Heart right ventricle (tissue), 16 donors: ENCODE results near the gene TEX26. TPM values are rescaled to one million over a fixed set of nuclear protein-coding genes. Genes with fewer than 3 reads are reported as not detected.
A peak's percentile ranks its signal among the peaks of the same experiment; 100 is the strongest.

Source experiments
- ATAC-seq, 8 donors: fragments of 200-7000 bp; cut with Tn5 transposase; one replicate each; pipeline ENCODE4 v1.9.1; 2020; ENCODE audit warnings: mild to moderate bottlenecking in 8 of 8, moderate library complexity in 8 of 8, moderate number of reproducible peaks in 1 of 8
- DNase-seq, 2 donors: peaks; one replicate each; pipeline ENCODE4 v3.0.0-alpha.2; 2020
- H3K27ac ChIP-seq, 10 donors: fragments of 200-600 bp; sonication (generic) in 2 of 10; one replicate each; pipeline versions ENCODE4 v1.5.0 to v1.8.0; 2020 to 2022; ENCODE audit warnings: mild to moderate bottlenecking in 3 of 10
- H3K27me3 ChIP-seq, 7 donors: fragments of 200-600 bp; one replicate each; pipeline ENCODE4 v1.8.0; 2021 to 2022; ENCODE audit warnings: mild to moderate bottlenecking in 2 of 7
- H3K36me3 ChIP-seq, 9 donors: fragments of 200-600 bp; sonication (generic) in 1 of 9; one replicate each; pipeline versions ENCODE4 v1.5.0 to v1.8.0; 2020 to 2022; ENCODE audit warnings: mild to moderate bottlenecking in 2 of 9
- H3K4me1 ChIP-seq, 9 donors: fragments of 200-600 bp; sonication (generic) in 1 of 9; one replicate each; pipeline versions ENCODE4 v1.5.0 to v1.8.0; 2020 to 2022; ENCODE audit warnings: mild to moderate bottlenecking in 4 of 9
- H3K4me3 ChIP-seq, 10 donors: fragments of 200-600 bp; sonication (generic) in 2 of 10; one replicate each; pipeline versions ENCODE4 v1.5.0 to v1.8.0; 2020 to 2022; ENCODE audit warnings: mild to moderate bottlenecking in 7 of 10, moderate library complexity in 2 of 10
- H3K9me3 ChIP-seq, 11 donors: fragments of 200-600 bp in 10 of 11; sonication (generic) in 2 of 11; one replicate each; pipeline versions ENCODE4 v1.5.0 to v1.8.0; 2013 to 2022; ENCODE audit warnings: mild to moderate bottlenecking in 2 of 11, control low read depth in 1 of 11, moderate library complexity in 1 of 11
- WGBS, 2 donors: extraction: QIAGEN DNeasy Blood & Tissue Kit; methylation state at CpG; one replicate each; pipeline ENCODE4 v1.1.7; 2013; ENCODE audit warnings: inconsistent platforms in 1 of 2; 5-methylcytosine and 5-hydroxymethylcytosine counted together
- intact Hi-C, 10 donors: fragments of 100-400 bp; cut with DNase I; formaldehyde crosslinking; loops; one replicate each; pipeline versions ENCODE4 v1.11.1 to v1.14.2; 2022
- polyA plus RNA-seq, 2 donors: library from polyadenylated mRNA; stranded (reverse); fragments of 200-250 nt; gene quantifications; one replicate each; pipeline ENCODE4 v1.2.3, GENCODE V29; 2013
- total RNA-seq, 10 donors: library from RNA; stranded (reverse); fragmentation: NEBNext Ultra II Directional in 3 of 10; extraction: Animal tissue kit (Norgen Biotek cat#: 25700) in 3 of 10; gene quantifications; one replicate each; pipeline versions ENCODE4 v1.2.1 to v1.2.4, GENCODE V29; 2021 to 2023
- TF ChIP-seq, protein P1 (sequence below), 9 donors: fragments of 200-600 bp; sonication (generic) in 2 of 9; IDR thresholded peaks; one replicate each; pipeline versions ENCODE4 v1.5.0 to v1.8.0; 2021 to 2022; ENCODE audit warnings: antibody characterized with exemption in 9 of 9, mild to moderate bottlenecking in 5 of 9, moderate library complexity in 1 of 9
- donor health status: Arrhythmogenic right ventricular cardiomyopathy.
- donor health status: ischemic (EF 13 %, LVEDD 7.1; RV severe dilation, severe dysfunction).
- donor health status: healthy with polysubstance abuse.
- donor health status: DM: no; HTN: yes; CAD: no.
- donor health status: DM: no; HTN: no; CAD: no.
- donor health status: ischemic (EF 25% LVEDD 6.9; RV normal size, moderate dysfunction).
- donor health status: ischemic (EF 25% LVEDD 5.7; RV mildly dilated, moderate dysfunction).
- donor health status: healthy.
- donor health status: DM: yes; HTN: yes; CAD: no.
- donor health status: Ischemic cardiomyopathy.
- donor health status: ischemic (EF 35%, LVEDD 5.7; RV mildly dilated, moderate dysfunction).
- donor health status: nonischemic (EF 11% LVEDD 7.7; RV severe dilation, severe dysfunction).
- donor health status: DM: yes; HTN: yes; CAD: no.
- donor health status: PGD.
- donor health status: ischemic (EF 29% LVEDD 5.4; RV normal size, mild dysfunction).
- donor health status: nonischemic (EF 23%, LVEDD 6.1; RV moderate dilation, normal function).

Gene TEX26
- total and polyA plus RNA-seq, 12 donors = not detected

DNA sequence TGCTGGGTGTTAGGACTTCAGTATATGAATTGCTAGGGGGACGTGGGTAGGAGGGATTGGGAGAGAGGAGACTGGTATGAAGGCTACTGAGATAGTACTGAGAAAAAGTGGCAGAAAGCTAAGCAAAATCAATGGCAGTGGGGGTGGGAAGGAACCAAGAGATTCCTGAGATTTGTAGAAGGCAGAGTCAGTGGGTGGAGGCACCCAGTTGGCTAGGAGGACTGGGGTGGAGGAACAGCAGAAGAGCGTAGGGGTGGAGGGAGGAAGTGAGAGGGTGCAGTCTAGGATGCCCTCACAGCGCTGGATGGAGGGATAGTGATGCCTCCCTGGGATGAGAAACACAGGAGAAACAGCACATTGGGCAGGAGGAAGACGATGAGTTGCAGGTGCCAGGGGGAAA, 32.0 kb upstream of the TEX26 start:
- H3K36me3 ChIP-seq = no peaks in the 10 kb centered on the region
- intact Hi-C loops = no loop called here
- H3K9me3 ChIP-seq = no peaks in the 10 kb centered on the region
- H3K4me3 ChIP-seq = no peak overlapping the region
- TF ChIP-seq, protein P1, sequence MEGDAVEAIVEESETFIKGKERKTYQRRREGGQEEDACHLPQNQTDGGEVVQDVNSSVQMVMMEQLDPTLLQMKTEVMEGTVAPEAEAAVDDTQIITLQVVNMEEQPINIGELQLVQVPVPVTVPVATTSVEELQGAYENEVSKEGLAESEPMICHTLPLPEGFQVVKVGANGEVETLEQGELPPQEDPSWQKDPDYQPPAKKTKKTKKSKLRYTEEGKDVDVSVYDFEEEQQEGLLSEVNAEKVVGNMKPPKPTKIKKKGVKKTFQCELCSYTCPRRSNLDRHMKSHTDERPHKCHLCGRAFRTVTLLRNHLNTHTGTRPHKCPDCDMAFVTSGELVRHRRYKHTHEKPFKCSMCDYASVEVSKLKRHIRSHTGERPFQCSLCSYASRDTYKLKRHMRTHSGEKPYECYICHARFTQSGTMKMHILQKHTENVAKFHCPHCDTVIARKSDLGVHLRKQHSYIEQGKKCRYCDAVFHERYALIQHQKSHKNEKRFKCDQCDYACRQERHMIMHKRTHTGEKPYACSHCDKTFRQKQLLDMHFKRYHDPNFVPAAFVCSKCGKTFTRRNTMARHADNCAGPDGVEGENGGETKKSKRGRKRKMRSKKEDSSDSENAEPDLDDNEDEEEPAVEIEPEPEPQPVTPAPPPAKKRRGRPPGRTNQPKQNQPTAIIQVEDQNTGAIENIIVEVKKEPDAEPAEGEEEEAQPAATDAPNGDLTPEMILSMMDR (IDR thresholded peaks at IDR 0.05) = no peak
- H3K27me3 ChIP-seq = peaks cover 0 to 30% (median 4%) of the 10 kb centered on the region in 7 donors
- H3K4me1 ChIP-seq = peaks cover 0 to 39% (median 11%) of the 10 kb centered on the region in 9 donors
- ATAC-seq = no peak
- 83 to 85% methylated on average over 4 of the region's 4 CpGs for WGBS, 2 donors
- no peak for DNase-seq
- H3K27ac ChIP-seq = peak overlapping the region in 2 of 10 donors; percentile 72 to 74

DNA sequence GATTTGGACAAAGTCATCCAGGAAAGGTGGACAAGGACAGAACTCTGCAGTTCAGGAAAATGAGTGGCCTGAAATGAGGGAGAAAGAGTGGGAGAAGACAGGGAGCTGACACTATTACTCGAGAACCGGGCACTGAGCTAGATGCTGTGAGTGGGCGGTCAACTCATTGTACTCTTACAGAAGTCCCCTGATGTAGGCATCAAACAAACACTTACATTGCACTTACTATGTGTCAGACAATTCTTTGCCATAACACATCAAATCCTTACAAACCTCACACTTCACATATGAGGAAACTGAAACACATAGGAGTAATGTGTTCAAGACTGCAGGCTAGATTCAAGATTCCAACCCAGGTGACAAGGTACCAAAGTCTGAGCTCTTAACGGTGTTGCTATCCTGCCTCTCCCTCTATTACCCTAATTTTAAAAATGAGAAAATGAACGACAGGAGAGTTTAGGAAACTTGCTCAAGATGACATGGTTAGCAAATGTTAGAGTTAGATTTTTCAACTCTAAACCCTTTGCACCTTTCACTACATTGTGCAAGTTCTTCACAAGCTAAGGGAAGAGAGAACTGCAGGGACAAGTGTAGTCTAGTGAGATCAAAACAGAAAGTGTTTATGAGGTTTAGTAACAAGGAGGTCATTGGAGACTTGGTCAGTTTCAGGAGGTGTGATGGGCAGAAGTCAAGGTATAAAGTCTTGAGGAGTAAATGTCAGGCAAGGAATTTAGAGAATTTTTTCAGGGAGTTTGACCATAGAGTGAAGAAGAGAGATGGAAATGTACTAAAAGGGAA, 31.3 kb upstream of the TEX26 start:
- H3K4me1 ChIP-seq = peaks cover 3 to 42% (median 14%) of the 10 kb centered on the region in 9 donors
- no peak overlapping the region for H3K4me3 ChIP-seq
- H3K9me3 ChIP-seq = no peaks in the 10 kb centered on the region
- no peak overlapping the region for H3K27ac ChIP-seq
- ATAC-seq (no peak), DNase-seq (no peak)
- H3K36me3 ChIP-seq = no peaks in the 10 kb centered on the region
- TF ChIP-seq, protein P1 (IDR thresholded peaks at IDR 0.05) = no peak
- intact Hi-C loops = no loop called here
- peaks cover 0 to 37% (median 11%) of the 10 kb centered on the region in 7 donors for H3K27me3 ChIP-seq
- WGBS, 2 donors = 89 to 90% methylated on average over 5 of the region's 5 CpGs

DNA sequence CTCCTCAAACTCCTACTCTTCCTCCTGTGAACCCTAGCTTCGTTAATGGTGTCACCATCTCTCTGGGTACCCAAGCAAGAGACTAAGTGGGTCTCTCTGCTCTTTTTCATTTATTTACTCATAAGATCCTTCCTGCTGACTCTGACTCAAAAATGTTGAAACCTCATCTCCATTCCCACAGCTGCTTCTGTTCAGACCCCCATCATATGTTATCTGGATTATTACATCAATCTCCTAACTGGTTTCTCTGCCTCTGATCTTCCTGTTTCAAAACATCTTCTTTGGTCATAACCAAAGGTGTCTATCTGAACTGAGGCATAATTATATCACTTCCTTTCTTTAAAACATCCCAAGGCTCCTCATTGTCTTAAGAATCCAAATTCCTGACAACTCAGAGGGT, 28.4 kb upstream of the TEX26 start:
- TF ChIP-seq, protein P1 (IDR thresholded peaks at IDR 0.05) = no peak
- ATAC-seq (no peak), DNase-seq (no peak)
- H3K4me3 ChIP-seq = no peak overlapping the region
- H3K36me3 ChIP-seq = no peaks in the 10 kb centered on the region
- no peaks in the 10 kb centered on the region for H3K9me3 ChIP-seq
- intact Hi-C loops = no loop called here
- H3K4me1 ChIP-seq = peaks cover 12 to 53% (median 28%) of the 10 kb centered on the region in 9 donors
- no peak overlapping the region for H3K27ac ChIP-seq
- H3K27me3 ChIP-seq = peaks cover 0 to 56% (median 17%) of the 10 kb centered on the region in 7 donors
- 92 to 97% methylated on average over 1 of the region's 1 CpG for WGBS, 2 donors

DNA sequence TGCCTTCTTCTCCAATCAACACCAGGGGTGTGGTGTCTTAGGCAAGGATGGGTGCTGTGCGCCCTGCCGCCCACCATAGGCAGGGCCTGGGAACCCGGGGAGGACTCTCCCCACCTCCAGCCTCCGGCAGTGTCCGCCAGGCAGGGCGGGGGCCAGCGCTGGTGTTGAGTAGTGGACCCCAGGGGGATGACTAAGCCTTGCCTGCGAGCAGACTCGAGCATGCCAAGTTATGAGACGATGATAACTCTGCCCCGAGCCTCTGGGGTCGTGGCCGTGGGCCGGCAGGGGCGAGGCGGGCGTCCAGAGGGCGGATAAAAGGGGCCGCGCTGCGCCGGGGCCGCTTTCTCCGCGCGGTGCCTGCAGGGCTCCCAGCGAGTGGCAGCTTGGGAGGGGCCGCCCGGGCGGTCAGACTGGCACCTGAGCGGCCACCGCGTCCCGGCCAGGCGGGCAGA, 26.5 kb upstream of the TEX26 start, which contains the start of gene MEDAG:
MEDAG (plus strand) TSS at position 340 of the 452 bp plus-strand sequence. CDS start 245 bp downstream, outside the sequence.
- H3K27ac ChIP-seq = peak within 1 kb of the TSS; percentile 13 to 86 (median 76)
- WGBS, 2 donors = 1 to 3% methylated on average over 35 of the region's 35 CpGs
- H3K27me3 ChIP-seq = peaks cover 0 to 56% (median 17%) of the 10 kb centered on the region in 7 donors
- peak; percentile 79 to 81 for DNase-seq
- H3K4me1 ChIP-seq = peaks cover 12 to 46% (median 26%) of the 10 kb centered on the region in 9 donors
- intact Hi-C loops = loop anchor here in 1 of 10 donors (5.0 kb wide), 1 partner anchor 39 kb away; no protein-coding TSS in a partner anchor
- peak; percentile 77 to 91 (median 88) for ATAC-seq
- H3K36me3 ChIP-seq = no peaks in the 10 kb centered on the region
- TF ChIP-seq, protein P1 (IDR thresholded peaks at IDR 0.05) = no peak
- H3K4me3 ChIP-seq = peak within 1 kb of the TSS; percentile 5 to 58 (median 54)
- H3K9me3 ChIP-seq = no peaks in the 10 kb centered on the region
